GM23248 (cell line): ENCODE results near the gene NAALAD2.

Source experiments
- EZH2 ChIP-seq: fragments of 200-600 bp; sonication (generic); IDR thresholded peaks from 2 replicates; pipeline ENCODE4 v1.6.1; 2018; ENCODE audit warnings: antibody characterized with exemption, mild to moderate bottlenecking; ENCODE audit not compliant: insufficient read depth, poor library complexity, severe bottlenecking
- EZH2phosphoT487 ChIP-seq: fragments of 200-600 bp; sonication (generic); IDR thresholded peaks from 2 replicates; pipeline ENCODE4 v1.6.1; 2018; ENCODE audit warnings: antibody characterized with exemption, moderate library complexity, mild to moderate bottlenecking, low read depth; ENCODE audit not compliant: insufficient read depth

DNA sequence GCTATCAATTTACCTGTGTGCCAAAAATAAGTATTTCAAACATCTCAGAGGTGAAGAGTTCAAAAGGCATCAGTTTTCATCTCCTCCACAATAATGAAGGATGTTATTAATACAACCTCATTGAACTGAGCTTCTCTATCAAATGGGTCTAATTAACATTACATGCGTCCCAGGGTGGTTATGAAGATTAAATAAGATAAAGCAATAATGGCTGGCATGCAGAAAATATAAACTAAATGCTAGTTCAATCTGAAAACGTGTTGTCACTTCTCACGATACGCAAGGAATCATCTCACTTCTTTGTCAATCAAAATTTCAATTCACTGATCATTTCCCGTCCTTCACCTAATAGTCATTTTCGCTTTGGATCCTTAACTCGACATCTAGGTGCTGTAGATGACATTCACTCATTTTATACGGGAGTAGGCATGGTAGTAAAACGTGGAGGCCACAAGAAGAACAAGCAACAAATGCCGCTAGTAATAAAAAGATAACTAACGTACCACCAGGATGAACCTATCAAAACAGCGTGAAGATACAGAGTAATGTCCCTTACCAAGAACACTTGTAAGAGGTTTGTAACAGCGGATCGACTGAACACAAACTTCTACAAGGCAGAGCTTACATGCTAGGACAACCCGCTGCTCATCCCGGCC, 87.5 kb downstream of the NAALAD2 start:
- no peak for TF ChIP-seq EZH2phosphoT487
- no peak for TF ChIP-seq EZH2
